EL (cell line): ENCODE data around the gene HEATR1.
A peak's percentile ranks its signal among the peaks of the same experiment; 100 is the strongest.
"Not testable (repeated sequence)": the region's sequence is repeated elsewhere in the genome, so short reads cannot be mapped to it uniquely, and the experiment has no call there.

ENCODE experiments used
- DNase-seq: peaks from one replicate; pipeline ENCODE4 v3.0.0-alpha.2; 2016

The HEATR1 gene

DNA sequence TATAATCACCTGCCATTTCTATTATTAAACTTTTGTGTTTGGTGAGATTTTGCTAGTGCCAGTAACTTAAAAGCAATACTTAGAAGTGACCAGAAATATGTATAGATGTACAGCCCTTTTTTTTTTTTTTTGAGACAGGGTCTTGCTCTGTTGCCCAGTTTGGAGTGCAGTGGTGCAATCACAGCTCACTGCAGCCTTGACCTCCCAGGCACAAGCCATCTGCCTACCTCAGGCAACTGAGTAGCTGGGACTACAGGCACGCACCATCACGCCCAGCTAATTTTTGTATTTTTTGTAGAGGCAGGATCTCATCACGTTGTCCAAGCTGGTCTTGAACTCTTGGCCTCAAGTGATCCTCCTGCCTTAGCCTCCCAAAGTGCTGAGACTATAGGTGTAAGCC is 23.9 kb downstream of the HEATR1 start:
- not testable (repeated sequence) for DNase-seq

DNA sequence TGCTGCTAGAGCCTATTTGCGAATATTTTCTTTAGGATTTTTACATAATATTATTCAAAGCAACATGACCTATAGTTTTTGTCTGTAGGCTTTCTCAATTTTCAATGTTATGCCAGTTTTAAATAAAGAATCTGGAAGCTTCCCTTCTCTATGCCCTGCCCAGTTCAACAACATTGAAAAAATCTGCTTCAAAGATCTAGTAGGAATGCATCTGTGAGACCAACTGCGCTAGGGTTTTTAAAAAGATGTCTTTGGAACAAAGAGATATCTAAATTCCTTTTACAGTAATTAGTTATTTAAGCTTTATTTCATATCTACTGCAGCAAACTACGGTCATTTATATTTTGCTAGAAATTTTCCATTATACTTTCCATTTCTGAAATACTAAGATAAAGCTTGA is 25.7 kb downstream of the HEATR1 start:
- DNase-seq, result no peak

DNA sequence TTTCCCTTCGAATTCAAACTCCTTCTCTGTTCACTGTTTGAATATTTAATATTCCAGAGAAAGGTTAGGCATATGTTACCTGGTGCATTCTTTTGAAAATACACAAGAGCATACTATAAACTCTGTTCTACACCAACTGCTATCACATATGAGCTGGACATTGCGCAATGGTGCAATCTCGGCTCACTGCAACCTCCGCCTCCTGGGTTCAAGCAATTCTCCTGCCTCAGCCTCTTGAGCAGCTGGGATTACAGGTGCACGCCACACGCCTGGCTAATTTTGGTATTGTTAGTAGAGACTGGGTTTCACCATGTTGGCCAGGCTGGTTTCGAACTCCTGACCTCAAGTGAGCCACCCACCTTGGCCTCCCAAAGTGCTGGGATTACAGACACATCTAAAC is 27.3 kb downstream of the HEATR1 start:
- DNase-seq, result not testable (repeated sequence)

DNA sequence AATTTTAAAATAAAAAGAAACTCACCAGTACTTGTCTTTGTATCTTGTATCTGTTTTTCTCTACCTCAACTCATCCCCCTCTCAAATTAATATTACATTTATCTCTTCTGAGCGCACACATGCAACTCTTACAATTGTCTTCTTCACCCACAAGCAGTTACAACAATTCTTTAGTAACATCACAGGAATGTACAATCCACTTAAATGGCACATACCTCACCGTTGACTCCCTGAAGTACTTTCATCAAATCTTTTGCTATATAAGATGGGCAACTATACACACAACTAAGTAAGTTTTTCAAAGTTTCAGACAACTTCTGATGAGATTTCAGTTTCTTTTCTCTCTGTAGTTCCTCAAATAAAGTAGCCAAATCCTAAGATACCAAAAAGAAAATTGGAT is 28.3 kb downstream of the HEATR1 start:
- peak; percentile 54 for DNase-seq

- peak; percentile 10 for DNase-seq
Observed at GRCh38 chr1:236575523-236575922, 28.8 kb downstream of the HEATR1 start.

GRCh38 chr1:236568285-236568894 is 35.9 kb downstream of the HEATR1 start:
- no peak for DNase-seq

GRCh38 chr1:236565530-236565929 is 38.8 kb downstream of the HEATR1 start:
- DNase-seq, result peak; percentile 19

DNA sequence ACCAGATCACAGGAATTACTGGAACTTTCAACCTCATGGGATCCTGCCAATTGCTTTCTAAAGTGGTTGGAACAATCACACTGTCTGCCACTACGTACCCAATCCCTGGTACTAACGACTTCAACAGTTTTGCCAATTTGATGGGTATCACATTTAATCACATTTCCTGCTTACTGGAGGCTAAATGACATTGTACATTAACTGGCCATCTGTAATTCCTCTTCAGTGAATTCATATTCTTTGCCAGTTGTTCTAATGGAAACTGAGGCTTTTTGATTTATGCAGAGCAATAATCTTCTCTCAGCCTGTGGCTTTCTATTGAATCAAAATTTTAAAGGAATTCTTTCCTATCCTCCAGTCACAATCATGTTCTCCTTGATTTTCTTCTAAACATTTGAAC is 42.3 kb downstream of the HEATR1 start:
- no peak for DNase-seq

DNA sequence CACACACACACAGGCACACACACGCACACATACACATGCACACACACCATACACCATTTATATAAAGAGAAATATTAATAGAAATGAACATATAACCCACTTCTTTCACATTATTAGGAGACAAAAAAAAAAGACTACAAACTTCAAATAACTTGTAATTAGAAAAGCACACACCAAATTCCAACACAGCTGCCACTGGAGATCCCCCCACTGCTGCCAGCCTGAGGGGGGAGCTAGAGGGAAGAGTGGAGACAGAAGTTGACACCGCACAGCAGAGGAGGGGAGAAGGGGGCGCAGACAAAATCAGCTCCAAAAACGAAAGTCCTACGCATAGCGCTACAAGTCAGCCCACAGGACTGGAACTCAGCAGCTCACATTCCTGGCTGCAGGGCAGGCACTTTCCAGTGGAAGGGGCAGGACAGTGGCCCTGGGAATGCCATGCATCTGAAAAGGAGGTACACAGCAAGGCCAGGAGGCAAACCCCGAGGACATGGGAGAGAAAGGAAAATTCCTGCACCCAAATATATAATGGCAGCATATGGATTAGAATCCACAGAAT is 44.0 kb downstream of the HEATR1 start:
- DNase-seq, result no peak

DNA sequence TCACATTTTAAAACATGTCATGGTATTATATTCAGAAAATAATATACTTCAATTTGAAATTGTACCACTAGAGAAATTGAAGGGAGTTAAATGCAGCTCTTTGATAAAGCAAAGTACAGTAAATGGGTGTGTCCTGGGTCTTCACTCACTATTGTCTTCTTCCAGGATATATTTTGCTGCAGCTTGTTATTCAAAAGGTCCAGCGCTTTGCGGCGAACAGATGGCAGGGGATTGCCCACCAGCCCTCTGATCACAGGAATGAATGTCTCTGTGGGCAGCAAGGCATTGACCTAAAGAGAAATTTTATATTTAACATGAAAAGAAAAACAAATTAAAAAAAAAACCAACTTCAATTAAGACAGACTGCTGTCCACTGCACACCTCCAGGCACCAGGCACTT is 45.5 kb downstream of the HEATR1 start:
- no peak for DNase-seq

DNA sequence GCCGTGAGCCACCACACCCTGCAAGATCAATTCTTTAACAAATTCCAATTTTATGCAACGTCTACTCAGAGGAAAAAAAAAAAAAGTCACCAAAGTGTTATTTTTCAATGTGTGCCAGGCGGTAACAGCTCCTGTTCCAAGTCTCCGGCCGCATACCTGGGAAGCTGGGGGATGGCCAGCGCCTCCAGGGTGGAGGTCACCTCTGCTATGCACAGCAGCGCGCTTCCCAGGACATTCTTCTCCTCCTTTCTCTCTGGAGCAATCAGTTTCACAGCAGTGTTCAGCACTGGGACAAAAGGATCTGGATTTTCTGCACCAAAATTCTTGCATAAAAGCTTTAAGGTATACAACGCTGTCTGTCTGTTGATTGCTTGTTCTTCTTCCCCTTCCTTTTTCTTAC is 46.2 kb downstream of the HEATR1 start:
- DNase-seq, result no peak

DNA sequence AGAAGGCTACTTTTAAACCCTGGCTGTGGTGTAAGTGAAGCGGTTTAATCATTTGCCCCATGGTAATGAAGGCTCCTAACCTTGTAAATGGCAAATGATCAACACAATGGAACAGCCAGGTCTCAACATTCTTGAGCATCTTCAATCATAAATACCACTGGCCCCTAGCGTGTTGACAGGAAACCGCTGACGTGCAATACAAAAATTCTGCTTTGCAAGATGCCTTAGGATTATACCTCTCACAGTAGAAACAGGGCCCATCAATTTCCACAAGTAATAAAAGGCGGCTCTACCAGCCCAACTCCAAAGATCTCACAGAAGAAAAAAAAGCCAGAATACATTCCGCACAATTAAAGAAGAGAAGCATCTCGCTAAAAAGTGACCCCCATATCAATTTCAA is 47.7 kb downstream of the HEATR1 start:
- DNase-seq, result no peak

- DNase-seq, result no peak
Observed at GRCh38 chr1:236553370-236553769, 50.9 kb downstream of the HEATR1 start.

DNA sequence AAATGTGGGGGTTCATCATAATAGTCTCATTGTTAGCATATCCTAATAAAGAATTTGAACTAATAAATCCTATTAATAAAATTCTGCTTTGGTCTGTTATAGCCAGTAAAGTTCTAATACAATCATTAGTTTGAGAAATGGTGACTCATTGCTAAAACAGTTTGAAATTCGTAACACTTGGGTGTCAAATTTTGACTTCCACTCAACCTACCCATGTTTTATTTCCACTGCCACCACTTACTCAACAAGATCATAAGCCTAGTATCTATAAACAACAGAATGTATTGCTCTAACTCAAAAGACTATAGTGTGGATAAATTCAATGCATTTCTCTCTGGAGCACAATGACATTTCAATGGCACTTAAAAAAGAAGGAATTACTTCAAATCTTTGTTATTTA is 51.4 kb downstream of the HEATR1 start:
- DNase-seq, result peak; percentile 17

DNA sequence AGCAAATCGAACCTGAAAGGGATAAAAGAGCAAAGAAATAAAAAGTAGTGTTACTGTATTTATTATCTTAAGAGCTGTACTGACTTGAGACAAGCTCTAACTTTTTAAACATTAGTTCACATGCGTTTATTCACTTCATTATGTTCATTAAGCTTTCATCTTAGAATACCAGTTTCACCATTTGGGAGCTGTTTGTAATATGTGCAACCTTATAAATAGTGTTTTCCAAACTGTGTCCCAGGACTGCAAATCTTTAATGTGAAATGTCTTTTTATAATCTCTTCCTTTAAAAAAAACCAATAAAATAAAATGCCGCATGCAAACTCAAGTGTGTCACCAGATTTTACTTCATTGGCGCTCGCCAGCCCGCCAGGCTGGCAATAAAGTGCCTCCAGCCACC is 52.2 kb downstream of the HEATR1 start:
- DNase-seq, result no peak

GRCh38 chr1:236550961-236551851 is 53.1 kb downstream of the HEATR1 start:
- no peak for DNase-seq

DNA sequence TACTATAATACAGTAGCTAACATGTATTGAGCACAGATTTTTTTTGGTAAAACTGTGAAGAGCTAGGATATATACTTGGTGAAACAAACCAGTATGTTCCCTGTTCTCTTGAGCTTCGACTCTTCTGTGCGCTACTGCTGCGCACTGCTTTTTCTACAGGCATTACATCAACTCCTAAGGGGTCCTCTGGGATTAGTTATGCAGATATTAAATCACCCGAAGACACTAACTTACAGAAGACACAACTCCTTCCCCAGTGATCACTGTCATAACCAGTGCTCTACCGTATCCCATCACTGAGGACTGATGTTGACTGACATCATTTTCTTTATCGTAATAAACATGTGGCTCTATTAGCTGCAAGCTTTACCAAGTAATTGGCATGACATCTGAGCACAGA is 55.9 kb downstream of the HEATR1 start:
- DNase-seq, result no peak

GRCh38 chr1:236545621-236546169 is 58.6 kb downstream of the HEATR1 start:
- DNase-seq, result no peak

- no peak for DNase-seq
Observed at GRCh38 chr1:236543065-236543669, 61.1 kb downstream of the HEATR1 start.

DNA sequence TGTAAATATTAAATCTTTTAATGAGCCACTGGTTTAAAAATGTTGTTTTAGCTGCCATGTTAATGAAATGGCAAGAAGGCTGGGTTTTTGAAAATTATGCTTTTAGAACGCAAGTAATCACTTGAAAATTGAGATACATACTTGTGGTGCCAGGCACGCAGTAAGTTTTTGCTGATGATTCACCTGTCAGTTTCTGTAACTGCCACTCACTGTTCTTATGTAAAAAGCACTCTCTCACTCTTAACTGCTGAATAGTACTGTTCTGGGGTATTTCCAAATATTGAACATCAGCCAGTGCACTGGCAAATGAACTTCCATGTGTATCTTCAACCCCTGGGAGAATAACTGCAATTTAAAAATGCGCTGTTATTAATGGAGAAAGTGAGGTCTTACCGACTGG is 62.6 kb downstream of the HEATR1 start:
- no peak for DNase-seq

GRCh38 chr1:236540813-236541465 is 63.4 kb downstream of the HEATR1 start:
- DNase-seq, result no peak

DNA sequence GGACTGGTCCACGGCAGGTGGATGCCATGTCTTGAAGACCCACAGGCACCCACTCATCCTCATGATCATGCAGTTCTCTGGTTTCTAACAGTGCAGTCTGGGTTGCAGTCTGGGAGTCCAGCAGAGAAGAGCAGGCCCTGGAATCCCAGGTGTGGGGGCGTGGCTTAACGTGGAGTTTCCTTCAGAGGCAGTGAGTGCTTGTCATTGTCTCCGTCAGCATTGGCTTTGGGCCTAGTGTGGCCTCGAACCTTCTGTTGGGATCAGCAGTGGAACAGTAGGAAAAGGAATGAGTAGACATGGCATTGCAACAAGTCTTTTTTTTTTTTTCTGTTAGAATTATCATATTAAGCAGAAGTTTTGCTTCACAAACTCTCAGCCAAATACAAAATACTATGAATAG is 67.8 kb downstream of the HEATR1 start:
- no peak for DNase-seq

DNA sequence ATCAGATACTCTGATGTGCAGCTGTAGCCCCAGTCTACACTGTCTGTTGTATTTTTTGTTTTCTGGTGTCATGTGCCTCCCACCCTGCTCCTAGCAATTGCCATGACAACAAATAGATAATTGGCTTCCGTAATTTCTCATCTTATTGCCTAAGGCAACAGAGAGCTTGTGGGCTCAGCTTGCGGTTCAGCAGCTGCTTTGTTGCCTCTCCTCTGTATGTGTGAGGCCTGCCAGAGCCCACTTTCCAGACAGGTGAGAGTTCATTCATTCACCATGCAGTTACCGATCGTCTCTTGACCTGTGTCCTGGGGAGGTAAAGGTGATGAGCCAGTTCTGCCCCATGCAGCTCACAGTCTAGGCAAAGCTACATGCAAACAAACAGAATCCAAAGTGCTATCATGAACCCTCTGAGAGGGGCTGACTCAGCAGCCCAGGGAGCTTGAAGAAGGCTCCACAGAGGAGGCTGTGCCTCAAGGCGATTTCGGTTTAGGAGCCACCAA is 68.6 kb downstream of the HEATR1 start:
- no peak for DNase-seq
